HL-60 (cell line): Measurements from ENCODE around the gene CALHM2.
A peak's percentile ranks its signal among the peaks of the same experiment; 100 is the strongest.

Experiments
- DNase-seq, 2 experiments: peaks; one replicate each; pipeline ENCODE4 v3.0.0-alpha.2; 2010 to 2020; ENCODE audit warnings: low read depth in 1 of 2, low spot score in 1 of 2
- H3K27ac ChIP-seq: fragments of 250-450 bp; sonication (Bioruptor Pico); replicated peaks from 2 replicates; pipeline ENCODE4 v1.5.1; 2020; ENCODE audit warnings: mild to moderate bottlenecking, moderate library complexity
- H3K27me3 ChIP-seq: fragments of 250-450 bp; sonication (Bioruptor Pico); 2 replicates; pipeline ENCODE4 v1.5.1; 2021; ENCODE audit warnings: mild to moderate bottlenecking, moderate library complexity; ENCODE audit not compliant: insufficient read depth, poor library complexity, severe bottlenecking
- H3K4me3 ChIP-seq: replicated peaks from 2 replicates; pipeline ENCODE4 v1.5.1; 2011; ENCODE audit warnings: mild to moderate bottlenecking, control low read depth, low read length; ENCODE audit not compliant: insufficient read depth
- GABPA ChIP-seq: IDR thresholded peaks from 2 replicates; pipeline ENCODE4 v1.6.1; 2012; ENCODE audit warnings: low read depth
- POLR2AphosphoS5 ChIP-seq: IDR thresholded peaks from 2 replicates; pipeline ENCODE4 v1.6.1; 2012; ENCODE audit warnings: low read depth
- REST ChIP-seq: IDR thresholded peaks from 2 replicates; pipeline ENCODE4 v1.6.1; 2012; ENCODE audit warnings: low read depth; ENCODE audit not compliant: insufficient replicate concordance
- SPI1 ChIP-seq: IDR thresholded peaks from 2 replicates; pipeline ENCODE4 v1.6.1; 2012; ENCODE audit warnings: low read depth, mild to moderate bottlenecking, borderline replicate concordance
- TF ChIP-seq, protein P1 (sequence below): IDR thresholded peaks from one replicate; pipeline ENCODE4 v1.5.1; 2011; ENCODE audit warnings: low read length, control low read depth, inconsistent platforms; ENCODE audit not compliant: insufficient read depth

Gene CALHM2

DNA sequence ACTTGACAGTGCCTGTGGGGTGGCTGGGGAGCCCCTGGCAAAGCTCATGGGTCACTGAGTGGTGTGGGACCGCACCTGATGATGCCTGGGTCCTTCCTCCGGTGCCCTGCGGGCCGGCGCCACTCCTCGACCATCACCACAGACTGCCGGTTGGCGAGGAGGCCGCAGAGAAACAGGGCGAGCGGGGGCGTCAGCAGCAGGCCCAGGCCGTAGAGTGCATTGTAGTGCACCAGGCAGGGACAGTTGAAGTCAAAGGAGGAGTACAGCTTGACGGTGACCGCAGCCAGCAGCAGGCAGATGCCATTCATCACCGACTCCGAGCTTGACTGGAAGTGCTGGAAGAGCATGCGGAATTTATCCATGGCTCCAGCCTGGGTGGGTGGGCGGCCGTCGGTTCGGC lies 26.5 kb upstream of the CALHM2 start:
- Histone ChIP-seq H3K27me3 (no peaks in the 10 kb centered on the region), H3K27ac (no peak overlapping the region), H3K4me3 (no peak overlapping the region)
- no peak for DNase-seq
- TF ChIP-seq POLR2AphosphoS5, result no peak
- TF ChIP-seq SPI1, result no peak
- TF ChIP-seq, protein P1, sequence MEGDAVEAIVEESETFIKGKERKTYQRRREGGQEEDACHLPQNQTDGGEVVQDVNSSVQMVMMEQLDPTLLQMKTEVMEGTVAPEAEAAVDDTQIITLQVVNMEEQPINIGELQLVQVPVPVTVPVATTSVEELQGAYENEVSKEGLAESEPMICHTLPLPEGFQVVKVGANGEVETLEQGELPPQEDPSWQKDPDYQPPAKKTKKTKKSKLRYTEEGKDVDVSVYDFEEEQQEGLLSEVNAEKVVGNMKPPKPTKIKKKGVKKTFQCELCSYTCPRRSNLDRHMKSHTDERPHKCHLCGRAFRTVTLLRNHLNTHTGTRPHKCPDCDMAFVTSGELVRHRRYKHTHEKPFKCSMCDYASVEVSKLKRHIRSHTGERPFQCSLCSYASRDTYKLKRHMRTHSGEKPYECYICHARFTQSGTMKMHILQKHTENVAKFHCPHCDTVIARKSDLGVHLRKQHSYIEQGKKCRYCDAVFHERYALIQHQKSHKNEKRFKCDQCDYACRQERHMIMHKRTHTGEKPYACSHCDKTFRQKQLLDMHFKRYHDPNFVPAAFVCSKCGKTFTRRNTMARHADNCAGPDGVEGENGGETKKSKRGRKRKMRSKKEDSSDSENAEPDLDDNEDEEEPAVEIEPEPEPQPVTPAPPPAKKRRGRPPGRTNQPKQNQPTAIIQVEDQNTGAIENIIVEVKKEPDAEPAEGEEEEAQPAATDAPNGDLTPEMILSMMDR, result no peak
- no peak for TF ChIP-seq REST
- TF ChIP-seq GABPA, result no peak

DNA sequence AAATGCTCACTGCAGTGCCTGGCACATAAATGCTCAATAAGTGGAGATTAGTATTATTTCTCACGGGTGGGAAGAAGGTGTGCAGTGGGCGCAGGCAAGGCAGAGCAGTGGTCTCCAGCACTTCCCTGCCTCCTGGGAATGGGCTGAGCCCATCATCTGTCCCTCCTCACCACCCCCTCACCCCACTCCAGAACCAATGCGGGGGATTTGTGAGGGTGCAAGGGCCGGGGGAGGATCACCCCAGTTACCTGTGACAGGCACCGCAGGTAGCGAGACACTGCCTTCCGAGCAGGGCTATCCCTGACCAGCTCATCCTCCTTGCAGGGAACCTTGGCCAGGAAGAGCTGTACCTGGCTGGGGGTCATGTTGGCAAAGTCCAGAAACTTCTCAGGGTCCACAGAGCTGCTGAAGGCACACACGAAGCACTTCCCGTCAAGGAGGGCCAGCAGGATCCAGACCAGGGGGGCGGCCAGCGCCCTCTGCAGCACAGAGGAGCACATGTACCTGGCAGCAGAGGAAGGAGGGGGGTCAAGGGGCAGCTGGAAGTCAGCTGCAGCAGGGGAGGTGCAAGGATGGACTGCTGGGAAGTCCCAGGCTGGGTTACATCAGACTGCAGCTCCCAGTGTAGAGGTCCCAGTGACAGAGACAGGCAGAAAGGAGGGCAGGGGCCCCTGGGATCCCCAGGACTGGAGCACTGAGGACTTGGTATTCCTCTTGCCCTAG lies 24.0 kb upstream of the CALHM2 start:
- Histone ChIP-seq H3K4me3 (no peak overlapping the region), H3K27me3 (no peaks in the 10 kb centered on the region), H3K27ac (no peak overlapping the region)
- DNase-seq, result peak in 1 of 2 experiments; percentile 16
- TF ChIP-seq POLR2AphosphoS5 (no peak), SPI1 (no peak), GABPA (no peak), REST (no peak)
- TF ChIP-seq, protein P1, result no peak

DNA sequence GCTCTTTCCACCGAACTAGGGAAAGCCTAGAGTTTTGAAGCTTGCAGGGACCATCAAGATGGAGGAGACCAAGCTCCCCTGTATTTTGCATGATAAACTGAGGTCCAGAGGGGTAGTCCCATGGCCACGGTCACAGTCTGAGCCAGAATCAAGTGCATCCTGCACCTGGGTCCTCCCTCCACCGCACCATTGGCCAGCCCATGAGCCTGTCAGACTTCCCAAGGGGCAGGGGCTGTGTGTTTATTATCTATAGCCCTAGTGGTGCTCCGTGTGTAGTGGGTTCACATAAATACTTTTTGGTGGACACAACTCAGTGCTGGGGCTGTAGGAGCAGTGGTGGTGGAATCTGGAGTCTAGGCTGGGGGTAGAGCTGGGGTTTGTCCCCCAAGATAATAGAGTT lies 23.3 kb upstream of the CALHM2 start:
- Histone ChIP-seq H3K27ac (no peak overlapping the region), H3K27me3 (no peaks in the 10 kb centered on the region), H3K4me3 (no peak overlapping the region)
- no peak for DNase-seq
- no peak for TF ChIP-seq REST
- TF ChIP-seq GABPA, result no peak
- TF ChIP-seq, protein P1, result no peak
- no peak for TF ChIP-seq SPI1
- no peak for TF ChIP-seq POLR2AphosphoS5
